Keratinocyte (primary cell): ENCODE results near the gene PDCD5. TPM values are rescaled to one million over a fixed set of nuclear protein-coding genes. Genes with fewer than 3 reads are reported as not detected.
A peak's percentile ranks its signal among the peaks of the same experiment; 100 is the strongest.

Experiments used
- DNase-seq: peaks from one replicate; pipeline ENCODE4 v3.0.0-alpha.2; 2011; ENCODE audit warnings: low read depth, missing footprints, low spot score
- FAIRE-seq: peaks from 2 replicates; lab custom pipeline; 2011; peaks lifted over from hg19 to GRCh38; lab: Jason Lieb, UNC
- H2AFZ ChIP-seq: 2 replicates; pipeline ENCODE4 v1.6.0; 2012; ENCODE audit warnings: low read length, control low read depth, inconsistent platforms; ENCODE audit not compliant: control insufficient read depth
- H3K27ac ChIP-seq: 2 replicates; pipeline ENCODE4 v1.5.1; 2011; ENCODE audit warnings: low read length; ENCODE audit not compliant: control insufficient read depth, insufficient read depth
- H3K27me3 ChIP-seq: 3 replicates; pipeline ENCODE4 v1.6.0; 2011; ENCODE audit warnings: low read length; ENCODE audit not compliant: control insufficient read depth, insufficient read depth; ENCODE audit errors: extremely low read depth
- H3K36me3 ChIP-seq, 2 experiments: 2 replicates in 1 of 2; 3 replicates in 1 of 2; pipeline ENCODE4 v1.5.1; 2011; ENCODE audit warnings: low read length in 2 of 2, mild to moderate bottlenecking in 1 of 2; ENCODE audit not compliant: control insufficient read depth in 2 of 2, insufficient read depth in 2 of 2; ENCODE audit errors: extremely low read depth in 1 of 2
- H3K4me1 ChIP-seq: 3 replicates; pipeline ENCODE4 v1.5.1; 2011; ENCODE audit warnings: low read length; ENCODE audit not compliant: control insufficient read depth, insufficient read depth; ENCODE audit errors: extremely low read depth
- H3K4me2 ChIP-seq: 3 replicates; pipeline ENCODE4 v1.6.0; 2011; ENCODE audit warnings: low read depth, low read length; ENCODE audit not compliant: control insufficient read depth, insufficient read depth; ENCODE audit errors: extremely low read depth
- H3K4me3 ChIP-seq, 3 experiments: fragments of 200-600 bp in 1 of 3; sonication (generic) in 1 of 3; 2 replicates in 2 of 3; 3 replicates in 1 of 3; pipeline ENCODE4 v1.5.1; 2011 to 2016; ENCODE audit warnings: low read length in 3 of 3, mild to moderate bottlenecking in 3 of 3, control low read depth in 2 of 3, inconsistent platforms in 1 of 3, low read depth in 1 of 3, mixed read lengths in 1 of 3, mixed run types in 1 of 3, moderate library complexity in 1 of 3; ENCODE audit not compliant: control insufficient read depth in 2 of 3, insufficient read depth in 2 of 3; ENCODE audit errors: extremely low read depth in 1 of 3
- H3K79me2 ChIP-seq: 2 replicates; pipeline ENCODE4 v1.6.0; 2012; ENCODE audit warnings: low read length; ENCODE audit not compliant: control insufficient read depth, insufficient read depth
- H3K9ac ChIP-seq: 3 replicates; pipeline ENCODE4 v1.6.0; 2011; ENCODE audit warnings: low read length; ENCODE audit not compliant: control insufficient read depth, insufficient read depth; ENCODE audit errors: extremely low read depth
- H3K9me1 ChIP-seq: 3 replicates; pipeline ENCODE4 v1.6.0; 2011; ENCODE audit warnings: low read length; ENCODE audit not compliant: control insufficient read depth, insufficient read depth; ENCODE audit errors: extremely low read depth
- H3K9me3 ChIP-seq: 2 replicates; pipeline ENCODE4 v1.5.1; 2012; ENCODE audit warnings: low read depth, low read length; ENCODE audit not compliant: control insufficient read depth
- H4K20me1 ChIP-seq: 3 replicates; pipeline ENCODE4 v1.6.0; 2011; ENCODE audit warnings: low read length; ENCODE audit not compliant: control insufficient read depth, insufficient read depth; ENCODE audit errors: extremely low read depth
- EZH2 ChIP-seq: IDR thresholded peaks from one replicate; pipeline ENCODE4 v1.6.1; 2012; ENCODE audit warnings: inconsistent platforms, mild to moderate bottlenecking, low read length, moderate library complexity
- dilution Hi-C: fragments of 300-500 bp; cut with MboI; formaldehyde crosslinking; loops from one replicate; pipeline ENCODE4 v1.7.0; 2020; ENCODE audit warnings: low sequenced_read_pairs; ENCODE audit not compliant: extremely low pct_ligation_motif_present
- polyA minus RNA-seq, 3 experiments: library from RNA; depleted of rRNA, polyadenylated mRNA; stranded (reverse); fragments of >200 nt; gene quantifications; 1 replicate in 1 of 3; 2 replicates in 1 of 3; 3 replicates in 1 of 3; pipeline ENCODE4 v1.2.3, GENCODE V29; 2011
- polyA plus RNA-seq, 5 experiments: library from polyadenylated mRNA; depleted of rRNA in 3 of 5; stranded (reverse) in 3 of 5; stranded (forward) in 1 of 5; unstranded in 1 of 5; fragments of >200 nt; gene quantifications; 1 replicate in 1 of 5; 2 replicates in 3 of 5; 3 replicates in 1 of 5; pipeline versions ENCODE4 v1.2.1 to v1.2.3, GENCODE V29; 2011 to 2012; ENCODE audit warnings: missing spikeins in 2 of 5, low read depth in 1 of 5, low replicate concordance in 1 of 5
- TF ChIP-seq, protein P1 (sequence below), 3 experiments: IDR thresholded peaks in 1 of 3; conservative IDR thresholded peaks in 1 of 3; optimal IDR thresholded peaks in 1 of 3; 2 replicates in 2 of 3; 3 replicates in 1 of 3; pipeline versions ENCODE3 to v1.5.1; 2011; ENCODE audit warnings: low read length in 3 of 3, mild to moderate bottlenecking in 3 of 3, moderate library complexity in 2 of 3, control low read depth in 1 of 3, inconsistent platforms in 1 of 3; ENCODE audit not compliant: insufficient read depth in 2 of 3; ENCODE audit errors: extremely low read depth in 1 of 3

The PDCD5 gene, protein sequence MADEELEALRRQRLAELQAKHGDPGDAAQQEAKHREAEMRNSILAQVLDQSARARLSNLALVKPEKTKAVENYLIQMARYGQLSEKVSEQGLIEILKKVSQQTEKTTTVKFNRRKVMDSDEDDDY
- polyA plus RNA-seq (78.6 to 177 TPM (median 123 TPM) in 3 replicates), polyA minus RNA-seq (4.5 to 22.2 TPM (median 10.5 TPM) in 3 replicates)
- 739 TPM for polyA plus RNA-seq (2011; ENCODE audit: low read depth)
- 80.0 and 102 TPM in 2 replicates for polyA plus RNA-seq (2011; cell fraction: cytosol; rRNA removed)
- polyA plus RNA-seq (2011; cell fraction: nucleus; rRNA removed): 38.1 and 71.6 TPM in 2 replicates
- 95.0 and 221 TPM in 2 replicates for polyA plus RNA-seq (2012; ENCODE audit: low replicate concordance)
- 139 TPM for polyA minus RNA-seq (2011; cell fraction: cytosol; rRNA and poly(A)+ RNA removed)
- polyA minus RNA-seq (2011; cell fraction: nucleus; rRNA and poly(A)+ RNA removed): 7.4 and 8.1 TPM in 2 replicates

DNA sequence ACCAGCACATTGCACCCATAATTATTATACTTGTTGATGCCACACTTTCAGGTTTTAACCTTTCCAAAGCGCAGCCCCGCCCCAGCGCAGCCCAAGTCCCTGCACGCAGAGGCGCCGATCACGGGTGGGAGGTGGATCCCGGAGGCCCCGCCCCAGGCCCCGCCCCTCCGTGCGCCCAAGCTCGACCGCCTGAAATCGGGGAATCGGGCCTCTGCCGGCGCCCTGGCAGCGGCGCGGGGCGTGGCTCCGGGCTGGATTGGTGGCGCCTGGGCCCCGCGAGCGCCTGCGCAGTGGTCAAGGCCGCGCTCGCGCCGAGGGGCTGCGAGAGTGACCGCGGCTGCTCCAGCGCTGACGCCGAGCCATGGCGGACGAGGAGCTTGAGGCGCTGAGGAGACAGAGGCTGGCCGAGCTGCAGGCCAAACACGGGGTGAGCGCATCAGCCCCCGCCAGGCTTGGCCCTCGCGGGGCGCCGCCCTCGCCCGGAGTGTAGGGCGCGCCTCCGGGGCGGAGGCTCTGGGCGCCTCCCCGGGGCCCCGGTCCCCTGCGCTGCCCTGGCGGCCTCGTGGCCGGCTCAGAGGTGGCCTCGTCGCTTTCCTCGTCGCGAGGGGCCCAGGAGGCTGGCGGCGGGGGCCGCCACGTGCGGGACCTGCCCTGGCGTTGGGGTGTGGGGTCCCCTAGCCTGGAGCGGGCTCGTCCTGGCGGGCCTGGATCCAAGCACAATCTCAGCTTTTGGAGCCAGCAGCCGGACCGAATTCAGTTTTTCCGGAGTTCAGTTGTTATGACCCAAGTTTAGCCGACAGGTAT lies at the start of gene PDCD5:
PDCD5 (plus strand) TSS at position 290 of the 804 bp plus-strand sequence; CDS start at position 362, 72 bp downstream.
- H3K9me1 ChIP-seq: peaks cover 3% of the 10 kb centered on the region
- H3K9me3 ChIP-seq: no peaks in the 10 kb centered on the region
- peak within 1 kb of the TSS; percentile 94 for H3K27ac ChIP-seq
- H3K4me3 ChIP-seq: peak within 1 kb of the TSS; percentile 92 to 96 (median 96)
- H4K20me1 ChIP-seq: peaks cover 7% of the 10 kb centered on the region
- H3K79me2 ChIP-seq: peaks cover 36% of the 10 kb centered on the region
- peak within 1 kb of the TSS; percentile 98 for H3K9ac ChIP-seq
- FAIRE-seq (no peak), DNase-seq (peak; percentile 36)
- TF ChIP-seq EZH2: no peak
- TF ChIP-seq, protein P1, sequence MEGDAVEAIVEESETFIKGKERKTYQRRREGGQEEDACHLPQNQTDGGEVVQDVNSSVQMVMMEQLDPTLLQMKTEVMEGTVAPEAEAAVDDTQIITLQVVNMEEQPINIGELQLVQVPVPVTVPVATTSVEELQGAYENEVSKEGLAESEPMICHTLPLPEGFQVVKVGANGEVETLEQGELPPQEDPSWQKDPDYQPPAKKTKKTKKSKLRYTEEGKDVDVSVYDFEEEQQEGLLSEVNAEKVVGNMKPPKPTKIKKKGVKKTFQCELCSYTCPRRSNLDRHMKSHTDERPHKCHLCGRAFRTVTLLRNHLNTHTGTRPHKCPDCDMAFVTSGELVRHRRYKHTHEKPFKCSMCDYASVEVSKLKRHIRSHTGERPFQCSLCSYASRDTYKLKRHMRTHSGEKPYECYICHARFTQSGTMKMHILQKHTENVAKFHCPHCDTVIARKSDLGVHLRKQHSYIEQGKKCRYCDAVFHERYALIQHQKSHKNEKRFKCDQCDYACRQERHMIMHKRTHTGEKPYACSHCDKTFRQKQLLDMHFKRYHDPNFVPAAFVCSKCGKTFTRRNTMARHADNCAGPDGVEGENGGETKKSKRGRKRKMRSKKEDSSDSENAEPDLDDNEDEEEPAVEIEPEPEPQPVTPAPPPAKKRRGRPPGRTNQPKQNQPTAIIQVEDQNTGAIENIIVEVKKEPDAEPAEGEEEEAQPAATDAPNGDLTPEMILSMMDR (optimal IDR thresholded peaks at IDR 0.05 in 1 of 3, IDR thresholded peaks at IDR 0.05 in 1 of 3, conservative IDR thresholded peaks at IDR 0.05 in 1 of 3; ENCODE audit: extremely low read depth in 1 of 3, insufficient read depth in 2 of 3, low read length in 3 of 3): no peak
- peaks cover 8% of the 10 kb centered on the region for H3K4me1 ChIP-seq
- H3K36me3 ChIP-seq: peaks cover 13 to 32% of the 10 kb centered on the region in 2 experiments
- no peaks in the 10 kb centered on the region for H3K27me3 ChIP-seq
- H3K4me2 ChIP-seq: peak within 1 kb of the TSS; percentile 84
- peak within 1 kb of the TSS; percentile 90 for H2AFZ ChIP-seq
- dilution Hi-C loops: no loop called here

DNA sequence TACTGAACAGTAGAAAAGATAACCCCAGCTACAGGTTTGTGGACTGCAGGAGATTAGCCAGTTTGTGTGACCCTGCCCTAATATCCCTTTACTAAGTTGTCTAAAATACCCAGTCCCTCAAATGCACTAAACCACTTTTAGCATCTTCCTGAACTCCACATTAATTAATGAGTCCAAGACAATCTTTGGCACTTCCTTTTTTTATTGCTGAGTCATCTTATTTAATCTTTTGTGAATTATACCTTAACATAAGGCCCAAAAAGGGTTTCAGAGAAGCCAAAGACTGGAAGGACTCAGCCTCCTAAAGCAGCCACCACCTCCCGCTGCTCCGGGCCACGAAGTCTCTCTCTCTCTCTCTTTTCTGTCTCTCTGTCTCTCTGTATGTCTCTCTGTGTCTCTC lies 48.8 kb upstream of the PDCD5 start:
- Histone ChIP-seq H3K9me3 (no peaks in the 10 kb centered on the region), H3K27ac (no peak overlapping the region), H3K27me3 (no peaks in the 10 kb centered on the region), H3K9ac (no peak overlapping the region), H3K4me3 (no peak overlapping the region), H3K79me2 (no peaks in the 10 kb centered on the region), H3K4me2 (no peak overlapping the region), H2AFZ (no peak overlapping the region), H3K9me1 (no peaks in the 10 kb centered on the region), H4K20me1 (no peaks in the 10 kb centered on the region), H3K4me1 (no peaks in the 10 kb centered on the region), H3K36me3 (no peaks in the 10 kb centered on the region)
- dilution Hi-C loops: no loop called here
- DNase-seq (no peak), FAIRE-seq (no peak)
- TF ChIP-seq, protein P1 (optimal IDR thresholded peaks at IDR 0.05 in 1 of 3, IDR thresholded peaks at IDR 0.05 in 1 of 3, conservative IDR thresholded peaks at IDR 0.05 in 1 of 3; ENCODE audit: extremely low read depth in 1 of 3, insufficient read depth in 2 of 3, low read length in 3 of 3): no peak
- no peak for TF ChIP-seq EZH2
